Stimulated activated naive CD8-positive, alpha-beta T cell treated with anti-CD3 and anti-CD28 coated beads, Interleukin-15, Interleukin-2, amounts not matched to agents 100 ng/mL and 50 ng/mL, for 24 hours (primary cell): ENCODE results near the gene PRPF19.
"Not testable (repeated sequence)": the region's sequence is repeated elsewhere in the genome, so short reads cannot be mapped to it uniquely, and the experiment has no call there.

Experiments used
- H3K27ac Mint-ChIP-seq: one replicate; pipeline ENCODE4 v1.8.0; 2021; ENCODE audit warnings: mild to moderate bottlenecking, mixed read lengths
- H3K27me3 Mint-ChIP-seq: one replicate; pipeline ENCODE4 v1.8.0; 2021; ENCODE audit warnings: mixed read lengths
- H3K36me3 Mint-ChIP-seq: one replicate; pipeline ENCODE4 v1.8.0; 2021; ENCODE audit warnings: low read depth, mixed read lengths
- H3K4me1 Mint-ChIP-seq: one replicate; pipeline ENCODE4 v1.8.0; 2021; ENCODE audit warnings: low read depth, mixed read lengths
- H3K4me3 Mint-ChIP-seq: one replicate; pipeline ENCODE4 v1.8.0; 2021; ENCODE audit warnings: mild to moderate bottlenecking, mixed read lengths
- H3K9me3 Mint-ChIP-seq: one replicate; pipeline ENCODE4 v1.8.0; 2021; ENCODE audit warnings: mixed read lengths

Gene PRPF19

GRCh38 chr11:60912223-60912850 lies 6.0 kb upstream of the PRPF19 start:
- Mint-ChIP-seq H3K27ac (peak overlapping the region; percentile 85), H3K4me3 (peak overlapping the region; percentile 25), H3K4me1 (peaks cover 70% of the 10 kb centered on the region), H3K36me3 (peaks cover 12% of the 10 kb centered on the region), H3K27me3 (no peaks in the 10 kb centered on the region), H3K9me3 (no peaks in the 10 kb centered on the region)

- H3K4me3 Mint-ChIP-seq, result no peak overlapping the region
Observed at GRCh38 chr11:60910711-60911380, 4.5 kb upstream of the PRPF19 start.

GRCh38 chr11:60910281-60910687 lies 3.9 kb upstream of the PRPF19 start:
- Mint-ChIP-seq H3K4me3 (no peak overlapping the region), H3K9me3 (no peaks in the 10 kb centered on the region), H3K27me3 (no peaks in the 10 kb centered on the region), H3K4me1 (peaks cover 63% of the 10 kb centered on the region), H3K27ac (peak overlapping the region; percentile 22), H3K36me3 (peaks cover 4% of the 10 kb centered on the region)

More at GRCh38 chr11:60910711-60911380, 4.5 kb upstream of the PRPF19 start:
- Mint-ChIP-seq H3K36me3 (peaks cover 2% of the 10 kb centered on the region), H3K27me3 (no peaks in the 10 kb centered on the region), H3K4me1 (peaks cover 65% of the 10 kb centered on the region), H3K9me3 (no peaks in the 10 kb centered on the region), H3K27ac (peak overlapping the region; percentile 6)

GRCh38 chr11:60909680-60910280 lies 3.4 kb upstream of the PRPF19 start:
- H3K36me3 Mint-ChIP-seq, H3K27me3 Mint-ChIP-seq, H3K4me3 Mint-ChIP-seq, H3K9me3 Mint-ChIP-seq: not testable (repeated sequence)
- peaks cover 67% of the 10 kb centered on the region for H3K4me1 Mint-ChIP-seq
- peak overlapping the region; percentile 22 for H3K27ac Mint-ChIP-seq

GRCh38 chr11:60908803-60909202 lies 2.4 kb upstream of the PRPF19 start:
- Mint-ChIP-seq H3K36me3 (peaks cover 16% of the 10 kb centered on the region), H3K27ac (peak overlapping the region; percentile 22), H3K4me3 (no peak overlapping the region), H3K27me3 (no peaks in the 10 kb centered on the region), H3K9me3 (no peaks in the 10 kb centered on the region), H3K4me1 (peaks cover 73% of the 10 kb centered on the region)

- Mint-ChIP-seq H3K27ac (peak overlapping the region; percentile 81), H3K4me3 (peak overlapping the region; percentile 88), H3K4me1 (peaks cover 46% of the 10 kb centered on the region), H3K36me3 (peaks cover 45% of the 10 kb centered on the region), H3K9me3 (no peaks in the 10 kb centered on the region), H3K27me3 (no peaks in the 10 kb centered on the region)
Observed at GRCh38 chr11:60905551-60906113, 753 bp downstream of the PRPF19 start.

GRCh38 chr11:60905047-60905446 lies 1.3 kb downstream of the PRPF19 start:
- Mint-ChIP-seq H3K27me3 (no peaks in the 10 kb centered on the region), H3K27ac (peak overlapping the region; percentile 81), H3K4me3 (peak overlapping the region; percentile 88), H3K4me1 (peaks cover 40% of the 10 kb centered on the region), H3K9me3 (no peaks in the 10 kb centered on the region), H3K36me3 (peaks cover 50% of the 10 kb centered on the region)

GRCh38 chr11:60902625-60903024 lies 3.8 kb downstream of the PRPF19 start:
- peaks cover 74% of the 10 kb centered on the region for H3K36me3 Mint-ChIP-seq
- peak overlapping the region; percentile 13 for H3K27ac Mint-ChIP-seq
- H3K9me3 Mint-ChIP-seq, result no peaks in the 10 kb centered on the region

GRCh38 chr11:60900673-60901404 lies 5.5 kb downstream of the PRPF19 start:
- Mint-ChIP-seq H3K27me3 (no peaks in the 10 kb centered on the region), H3K27ac (no peak overlapping the region), H3K36me3 (peaks cover 91% of the 10 kb centered on the region), H3K9me3 (no peaks in the 10 kb centered on the region), H3K4me3 (no peak overlapping the region), H3K4me1 (peaks cover 23% of the 10 kb centered on the region)

More at GRCh38 chr11:60902625-60903024, 3.8 kb downstream of the PRPF19 start:
- Mint-ChIP-seq H3K4me3 (no peak overlapping the region), H3K27me3 (no peaks in the 10 kb centered on the region), H3K4me1 (peaks cover 35% of the 10 kb centered on the region)

- Mint-ChIP-seq H3K36me3 (peaks cover 93% of the 10 kb centered on the region), H3K4me3 (no peak overlapping the region), H3K9me3 (no peaks in the 10 kb centered on the region), H3K27me3 (no peaks in the 10 kb centered on the region), H3K4me1 (peaks cover 16% of the 10 kb centered on the region), H3K27ac (no peak overlapping the region)
Observed at GRCh38 chr11:60899977-60900376, 6.4 kb downstream of the PRPF19 start.

- Mint-ChIP-seq H3K9me3 (no peaks in the 10 kb centered on the region), H3K4me1 (peaks cover 9% of the 10 kb centered on the region), H3K27ac (peak overlapping the region; percentile 31), H3K36me3 (peaks cover 94% of the 10 kb centered on the region), H3K27me3 (no peaks in the 10 kb centered on the region), H3K4me3 (no peak overlapping the region)
Observed at GRCh38 chr11:60899046-60899936, 7.1 kb downstream of the PRPF19 start.

- Mint-ChIP-seq H3K36me3 (peaks cover 88% of the 10 kb centered on the region), H3K9me3 (no peaks in the 10 kb centered on the region), H3K4me3 (no peak overlapping the region), H3K27me3 (no peaks in the 10 kb centered on the region), H3K4me1 (no peaks in the 10 kb centered on the region), H3K27ac (no peak overlapping the region)
Observed at GRCh38 chr11:60897496-60897895, 8.9 kb downstream of the PRPF19 start.

GRCh38 chr11:60895687-60896086 lies 10.7 kb downstream of the PRPF19 start:
- Mint-ChIP-seq H3K4me3 (no peak overlapping the region), H3K27ac (no peak overlapping the region), H3K4me1 (no peaks in the 10 kb centered on the region), H3K36me3 (peaks cover 82% of the 10 kb centered on the region), H3K9me3 (no peaks in the 10 kb centered on the region), H3K27me3 (no peaks in the 10 kb centered on the region)
